Measurements from ENCODE around the gene TPSB2. TPM values are rescaled to one million over a fixed set of nuclear protein-coding genes. Genes with fewer than 3 reads are reported as not detected.
"Not testable (repeated sequence)": the region's sequence is repeated elsewhere in the genome, so short reads cannot be mapped to it uniquely, and the experiment has no call there.

Gene TPSB2
- not detected for polyA plus RNA-seq (2013, experiment 1 of 2)
- polyA plus RNA-seq (2013, experiment 2 of 2) = not detected

DNA sequence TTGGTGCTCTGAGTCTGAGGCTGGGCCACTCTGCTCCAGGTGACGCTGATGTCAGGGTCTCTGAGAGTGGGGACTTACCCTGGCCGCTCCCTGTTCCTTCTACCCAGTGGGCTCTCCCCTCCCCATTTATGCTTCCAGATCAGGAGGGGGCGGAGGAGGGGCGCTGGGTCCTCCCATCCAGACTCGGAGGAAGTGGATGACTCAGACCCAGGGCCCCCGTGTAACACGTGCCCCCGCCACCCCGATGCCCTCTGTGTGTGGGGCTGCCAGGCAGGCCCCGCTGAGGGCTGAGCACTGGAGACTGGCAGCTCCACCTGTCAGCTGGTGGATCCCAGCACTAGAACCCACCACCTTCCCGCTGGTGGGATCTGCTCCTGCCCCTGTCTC is at the start of gene TPSB2:
TSS of gene TPSB2 (minus strand) at position 101 of the 387 bp plus-strand sequence. CDS start 233 bp downstream, outside the sequence.
- not testable (repeated sequence) for H3K27me3 ChIP-seq (ENCODE audit: insufficient read depth, low read length); H3K36me3 ChIP-seq (ENCODE audit: insufficient read depth, low read length); H3K4me3 ChIP-seq (ENCODE audit: low read length); H3K9me3 ChIP-seq (ENCODE audit: insufficient read depth, low read depth, low read length); H3K9ac ChIP-seq (ENCODE audit: low read depth, low read length); H3K27ac ChIP-seq (ENCODE audit: low read depth, low read length); H3K4me1 ChIP-seq (ENCODE audit: insufficient read depth, low read length)
- 17% methylated on average over 1 of the region's 11 CpGs for WGBS

DNA sequence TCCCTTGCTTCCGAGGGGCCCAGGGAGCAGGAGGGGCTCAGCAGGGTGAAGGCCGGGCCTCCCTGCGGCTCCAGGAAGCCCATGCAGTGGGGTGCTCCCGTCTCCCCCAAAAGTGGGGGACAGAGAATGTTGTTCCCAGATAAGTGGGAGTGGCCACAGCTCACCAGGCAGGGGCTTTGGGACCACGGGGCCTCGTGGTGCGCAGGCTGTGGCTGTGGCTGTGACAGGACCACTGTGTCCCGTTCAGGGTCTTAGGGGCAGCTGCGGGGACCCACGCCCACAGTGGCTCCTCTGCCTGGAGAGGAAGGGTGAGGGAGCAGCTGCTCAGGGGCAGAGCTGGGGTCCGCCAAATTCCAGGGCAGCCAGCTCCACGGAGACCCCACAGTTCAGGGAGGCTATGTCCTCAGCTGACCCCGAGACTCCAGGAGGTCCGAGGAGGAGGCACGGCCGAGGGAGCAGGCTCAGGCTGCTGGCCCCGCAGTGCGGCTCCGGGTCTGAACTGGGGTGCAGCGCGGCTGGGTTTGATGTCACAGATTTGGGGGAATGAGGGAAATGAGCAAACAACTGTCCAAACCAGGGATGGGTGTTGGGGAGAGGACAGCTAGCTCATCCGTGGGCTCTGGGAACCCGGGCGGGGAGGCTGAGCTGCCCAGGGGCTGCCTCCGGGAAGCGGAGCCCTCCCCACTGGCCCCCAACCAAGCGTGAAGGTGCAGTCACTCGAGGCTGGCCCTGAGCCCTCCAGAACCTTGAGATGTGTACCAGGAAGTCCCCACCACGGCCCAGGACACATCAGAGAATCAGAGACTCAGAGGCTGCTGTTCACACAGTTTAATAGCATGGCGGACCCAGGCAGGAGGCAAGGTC is 49.3 kb upstream of the TPSB2 start:
- no peaks in the 10 kb centered on the region for H3K9me3 ChIP-seq (ENCODE audit: insufficient read depth, low read depth, low read length)
- H3K36me3 ChIP-seq (ENCODE audit: insufficient read depth, low read length) = no peaks in the 10 kb centered on the region
- peaks cover 10% of the 10 kb centered on the region for H3K4me1 ChIP-seq (ENCODE audit: insufficient read depth, low read length)
- no peak overlapping the region for H3K4me3 ChIP-seq (ENCODE audit: low read length)
- no peak overlapping the region for H3K27ac ChIP-seq (ENCODE audit: low read depth, low read length)
- H3K27me3 ChIP-seq (ENCODE audit: insufficient read depth, low read length) = peaks cover 7% of the 10 kb centered on the region
- H3K9ac ChIP-seq (ENCODE audit: low read depth, low read length) = no peak overlapping the region
- WGBS = 90% methylated on average over 30 of the region's 30 CpGs

- Histone ChIP-seq H3K4me1 (ENCODE audit: insufficient read depth, low read length) (peaks cover 7% of the 10 kb centered on the region), H3K27me3 (ENCODE audit: insufficient read depth, low read length) (peaks cover 3% of the 10 kb centered on the region; the same call in 1 of the 2 replicates), H3K9me3 (ENCODE audit: insufficient read depth, low read depth, low read length) (no peaks in the 10 kb centered on the region), H3K4me3 (ENCODE audit: low read length) (no peak overlapping the region), H3K27ac (ENCODE audit: low read depth, low read length) (no peak overlapping the region), H3K9ac (ENCODE audit: low read depth, low read length) (no peak overlapping the region), H3K36me3 (ENCODE audit: insufficient read depth, low read length) (no peaks in the 10 kb centered on the region)
- 19% methylated on average over 18 of the region's 18 CpGs for WGBS
These were observed 48.5 kb upstream of the TPSB2 start for GRCh38 chr16:1278477-1278876.

DNA sequence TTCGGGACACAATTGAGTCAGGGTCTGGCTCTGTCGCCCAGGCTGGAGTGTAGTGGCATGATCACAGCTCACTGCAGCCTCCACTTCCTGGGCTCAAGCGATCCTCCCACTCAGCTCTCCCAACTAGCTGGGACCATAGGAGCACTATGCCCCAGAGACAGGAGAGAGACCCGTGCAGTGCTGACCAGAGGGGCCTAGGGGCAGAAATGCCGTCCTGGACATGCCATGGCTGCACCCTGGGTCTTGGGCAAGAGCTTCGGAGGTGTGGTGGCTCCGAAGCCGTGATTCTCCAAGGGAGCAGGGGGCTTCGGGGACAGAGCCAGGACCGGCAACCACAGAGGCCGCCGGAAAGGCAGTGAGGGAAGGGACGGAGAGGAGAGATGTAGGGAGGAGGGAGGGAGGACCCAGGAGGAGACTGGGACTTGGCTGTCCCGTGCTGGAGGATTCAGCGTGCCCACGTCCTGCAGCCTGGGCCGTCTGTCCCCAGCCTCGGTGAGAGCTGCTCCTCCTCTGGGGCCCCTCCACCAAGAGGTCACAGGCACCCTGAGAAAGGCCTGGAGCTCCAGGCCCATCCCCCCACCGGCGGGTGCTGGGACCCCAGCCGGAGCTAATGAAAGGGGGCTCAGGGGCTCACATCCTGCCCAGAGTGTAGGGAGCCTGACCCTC is 47.8 kb upstream of the TPSB2 start:
- no peak overlapping the region for H3K4me3 ChIP-seq (ENCODE audit: low read length)
- H3K4me1 ChIP-seq (ENCODE audit: insufficient read depth, low read length) = peaks cover 3% of the 10 kb centered on the region; the same call in 1 of the 2 replicates
- H3K27me3 ChIP-seq (ENCODE audit: insufficient read depth, low read length) = peaks cover 3% of the 10 kb centered on the region; the same call in 1 of the 2 replicates
- 63% methylated on average over 21 of the region's 21 CpGs for WGBS
- no peaks in the 10 kb centered on the region for H3K9me3 ChIP-seq (ENCODE audit: insufficient read depth, low read depth, low read length)
- no peak overlapping the region for H3K27ac ChIP-seq (ENCODE audit: low read depth, low read length)
- H3K9ac ChIP-seq (ENCODE audit: low read depth, low read length) = no peak overlapping the region
- no peaks in the 10 kb centered on the region for H3K36me3 ChIP-seq (ENCODE audit: insufficient read depth, low read length)

GRCh38 chr16:1277151-1277598 is 47.2 kb upstream of the TPSB2 start:
- Histone ChIP-seq H3K4me3 (ENCODE audit: low read length) (no peak overlapping the region), H3K4me1 (ENCODE audit: insufficient read depth, low read length) (peaks cover 3% of the 10 kb centered on the region; the same call in 1 of the 2 replicates), H3K9ac (ENCODE audit: low read depth, low read length) (no peak overlapping the region), H3K9me3 (ENCODE audit: insufficient read depth, low read depth, low read length) (no peaks in the 10 kb centered on the region), H3K27ac (ENCODE audit: low read depth, low read length) (no peak overlapping the region), H3K27me3 (ENCODE audit: insufficient read depth, low read length) (peaks cover 3% of the 10 kb centered on the region; the same call in 1 of the 2 replicates), H3K36me3 (ENCODE audit: insufficient read depth, low read length) (no peaks in the 10 kb centered on the region)
- 88% methylated on average over 19 of the region's 19 CpGs for WGBS

DNA sequence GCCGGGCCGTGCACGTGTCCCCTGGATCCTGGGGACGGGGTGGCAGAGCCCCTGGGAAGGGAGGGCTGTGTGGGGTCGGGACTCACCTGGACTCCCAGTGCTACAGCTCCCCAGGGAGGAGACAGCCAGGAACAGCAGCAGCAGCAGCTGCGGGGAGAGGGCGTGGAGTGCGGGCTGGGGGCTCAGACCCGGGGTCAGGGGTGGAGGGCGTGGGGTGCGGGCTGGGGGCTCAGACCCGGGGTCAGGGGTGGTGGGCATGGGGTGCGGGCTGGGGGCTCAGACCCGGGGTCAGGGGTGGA is 46.5 kb upstream of the TPSB2 start:
- Histone ChIP-seq H3K4me1 (ENCODE audit: insufficient read depth, low read length) (peaks cover 3% of the 10 kb centered on the region; the same call in 1 of the 2 replicates), H3K4me3 (ENCODE audit: low read length) (no peak overlapping the region), H3K9me3 (ENCODE audit: insufficient read depth, low read depth, low read length) (no peaks in the 10 kb centered on the region), H3K27me3 (ENCODE audit: insufficient read depth, low read length) (peaks cover 3% of the 10 kb centered on the region; the same call in 1 of the 2 replicates), H3K9ac (ENCODE audit: low read depth, low read length) (no peak overlapping the region), H3K27ac (ENCODE audit: low read depth, low read length) (no peak overlapping the region), H3K36me3 (ENCODE audit: insufficient read depth, low read length) (no peaks in the 10 kb centered on the region)
- WGBS = 93% methylated on average over 12 of the region's 14 CpGs

- peaks cover 3% of the 10 kb centered on the region; the same call in 1 of the 2 replicates for H3K4me1 ChIP-seq (ENCODE audit: insufficient read depth, low read length)
- no peak overlapping the region for H3K27ac ChIP-seq (ENCODE audit: low read depth, low read length)
- 90% methylated on average over 30 of the region's 30 CpGs for WGBS
- H3K36me3 ChIP-seq (ENCODE audit: insufficient read depth, low read length) = no peaks in the 10 kb centered on the region
- H3K4me3 ChIP-seq (ENCODE audit: low read length) = no peak overlapping the region
- H3K9ac ChIP-seq (ENCODE audit: low read depth, low read length) = no peak overlapping the region
- peaks cover 3% of the 10 kb centered on the region; the same call in 1 of the 2 replicates for H3K27me3 ChIP-seq (ENCODE audit: insufficient read depth, low read length)
- no peaks in the 10 kb centered on the region for H3K9me3 ChIP-seq (ENCODE audit: insufficient read depth, low read depth, low read length)
These were observed 46.0 kb upstream of the TPSB2 start for GRCh38 chr16:1275791-1276579.

GRCh38 chr16:1274767-1275166 is 44.8 kb upstream of the TPSB2 start:
- peaks cover 3% of the 10 kb centered on the region; the same call in 1 of the 2 replicates for H3K27me3 ChIP-seq (ENCODE audit: insufficient read depth, low read length)
- H3K4me1 ChIP-seq (ENCODE audit: insufficient read depth, low read length) = peaks cover 3% of the 10 kb centered on the region; the same call in 1 of the 2 replicates
- H3K9ac ChIP-seq (ENCODE audit: low read depth, low read length) = no peak overlapping the region
- no peaks in the 10 kb centered on the region for H3K36me3 ChIP-seq (ENCODE audit: insufficient read depth, low read length)
- H3K9me3 ChIP-seq (ENCODE audit: insufficient read depth, low read depth, low read length) = no peaks in the 10 kb centered on the region
- 93% methylated on average over 3 of the region's 7 CpGs for WGBS
- H3K4me3 ChIP-seq (ENCODE audit: low read length) = no peak overlapping the region
- H3K27ac ChIP-seq (ENCODE audit: low read depth, low read length) = no peak overlapping the region

- Histone ChIP-seq H3K27ac (ENCODE audit: low read depth, low read length) (no peak overlapping the region), H3K36me3 (ENCODE audit: insufficient read depth, low read length) (no peaks in the 10 kb centered on the region), H3K27me3 (ENCODE audit: insufficient read depth, low read length) (peaks cover 3% of the 10 kb centered on the region; the same call in 1 of the 2 replicates), H3K4me3 (ENCODE audit: low read length) (no peak overlapping the region), H3K9ac (ENCODE audit: low read depth, low read length) (no peak overlapping the region), H3K4me1 (ENCODE audit: insufficient read depth, low read length) (peaks cover 3% of the 10 kb centered on the region; the same call in 1 of the 2 replicates), H3K9me3 (ENCODE audit: insufficient read depth, low read depth, low read length) (no peaks in the 10 kb centered on the region)
- 93% methylated on average over 15 of the region's 15 CpGs for WGBS
These were observed 43.8 kb upstream of the TPSB2 start for GRCh38 chr16:1273816-1274215.

DNA sequence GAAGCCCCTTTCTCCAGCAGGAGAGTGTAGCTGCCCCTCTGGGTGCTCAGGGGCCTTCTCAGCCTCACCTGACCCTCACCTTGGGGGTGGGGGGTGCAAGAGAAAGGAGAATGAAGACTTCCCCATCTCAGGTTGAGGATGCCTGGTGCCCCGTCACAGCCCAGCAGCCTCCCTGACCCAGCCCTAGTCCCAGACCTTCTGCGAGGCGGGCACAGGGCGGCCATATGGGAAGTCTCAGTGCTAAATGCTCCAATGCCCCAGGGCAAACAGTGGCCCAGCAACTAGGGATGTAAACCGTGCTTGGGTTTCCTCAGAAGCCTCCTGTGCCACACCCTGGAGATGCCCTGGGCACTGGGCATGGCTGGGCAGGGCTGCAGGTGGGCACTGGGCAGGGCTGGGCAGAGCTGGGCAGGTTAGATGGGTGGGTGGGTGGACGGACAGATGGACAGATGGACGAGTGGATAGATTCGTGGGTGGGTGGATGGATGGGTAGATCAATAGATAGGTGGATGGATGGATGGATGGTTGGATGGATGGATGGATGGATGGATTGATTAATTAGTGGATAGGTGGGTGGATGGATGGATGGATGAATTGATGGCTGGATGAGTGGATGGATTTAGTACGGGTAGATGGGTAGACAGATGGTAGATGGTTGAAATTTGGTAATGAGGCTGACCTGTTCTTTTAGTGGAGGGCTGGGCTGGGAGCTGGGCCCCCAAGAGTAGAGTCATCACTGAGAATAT is 42.6 kb upstream of the TPSB2 start:
- no peaks in the 10 kb centered on the region for H3K9me3 ChIP-seq (ENCODE audit: insufficient read depth, low read depth, low read length)
- H3K4me3 ChIP-seq (ENCODE audit: low read length) = no peak overlapping the region
- 84% methylated on average over 9 of the region's 9 CpGs for WGBS
- H3K4me1 ChIP-seq (ENCODE audit: insufficient read depth, low read length) = no peaks in the 10 kb centered on the region
- no peak overlapping the region for H3K27ac ChIP-seq (ENCODE audit: low read depth, low read length)
- no peak overlapping the region for H3K9ac ChIP-seq (ENCODE audit: low read depth, low read length)
- peaks cover 3% of the 10 kb centered on the region; the same call in 1 of the 2 replicates for H3K27me3 ChIP-seq (ENCODE audit: insufficient read depth, low read length)
- H3K36me3 ChIP-seq (ENCODE audit: insufficient read depth, low read length) = no peaks in the 10 kb centered on the region

Data from HUES64 (cell line).